CD4-positive, alpha-beta T cell treated with Interleukin-10 for 1 hour (primary cell): ENCODE data around the gene SAG.
"Not testable (repeated sequence)": the region's sequence is repeated elsewhere in the genome, so short reads cannot be mapped to it uniquely, and the experiment has no call there.

Source experiments
- DNase-seq: peaks from one replicate; pipeline ENCODE4 v3.0.0-alpha.2; 2020

SAG gene

DNA sequence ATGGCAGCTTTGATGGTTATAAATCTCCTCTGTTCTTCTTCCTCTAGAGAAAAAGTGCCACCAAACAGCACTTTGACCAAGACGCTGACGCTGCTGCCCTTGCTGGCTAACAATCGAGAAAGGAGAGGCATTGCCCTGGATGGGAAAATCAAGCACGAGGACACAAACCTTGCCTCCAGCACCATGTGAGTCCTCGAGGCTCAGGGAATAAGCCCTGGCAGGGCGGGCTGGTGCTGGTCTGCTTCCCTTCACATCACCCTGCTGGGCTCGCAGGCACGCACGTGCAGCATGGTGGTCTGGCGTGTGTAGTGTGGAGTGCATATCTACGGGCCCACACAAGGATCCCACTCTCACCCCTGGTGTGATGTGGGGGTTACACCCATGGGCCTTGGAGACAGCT lies 27.3 kb downstream of the SAG start:
- no peak for DNase-seq

DNA sequence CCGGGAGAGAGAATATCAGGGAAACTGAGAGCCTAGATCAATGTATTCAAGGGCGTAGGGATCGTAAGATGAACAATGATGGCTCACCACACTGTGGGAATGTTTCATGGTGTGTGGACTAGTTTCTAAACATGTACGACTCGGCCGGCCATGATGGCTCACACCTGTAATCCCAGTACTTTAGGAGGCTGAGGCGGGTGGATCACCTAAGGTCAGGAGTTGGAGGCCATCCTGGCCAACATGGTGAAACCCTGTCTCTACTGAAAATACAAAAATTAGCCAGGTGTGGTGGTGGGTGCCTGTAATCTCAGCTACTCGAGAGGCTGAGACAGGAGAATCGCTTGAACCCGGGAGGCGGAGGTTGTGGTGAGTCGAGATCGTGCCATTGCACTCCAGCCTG lies 28.5 kb downstream of the SAG start:
- not testable (repeated sequence) for DNase-seq

DNA sequence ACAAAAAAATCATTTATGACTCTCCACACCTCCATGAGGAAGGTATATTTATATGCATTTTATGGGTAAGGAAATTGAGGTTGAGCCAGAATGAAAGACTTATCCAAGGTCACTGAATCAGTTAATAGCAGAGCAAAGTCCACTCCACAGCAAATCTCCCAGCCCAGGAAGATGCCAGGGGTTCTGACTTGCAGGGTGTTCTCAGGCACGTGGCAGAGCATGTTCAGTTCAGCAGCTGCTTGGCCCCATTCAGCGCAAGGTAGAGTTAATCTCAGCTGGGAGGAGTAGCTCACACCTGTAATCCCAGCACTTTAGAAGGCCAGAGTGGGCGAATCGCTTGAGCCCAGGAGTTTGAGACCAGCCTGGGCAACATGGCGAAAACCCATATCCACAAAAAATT lies 28.9 kb downstream of the SAG start:
- no peak for DNase-seq

- DNase-seq: no peak
These were observed 30.4 kb downstream of the SAG start for GRCh38 chr2:233338046-233338445.

DNA sequence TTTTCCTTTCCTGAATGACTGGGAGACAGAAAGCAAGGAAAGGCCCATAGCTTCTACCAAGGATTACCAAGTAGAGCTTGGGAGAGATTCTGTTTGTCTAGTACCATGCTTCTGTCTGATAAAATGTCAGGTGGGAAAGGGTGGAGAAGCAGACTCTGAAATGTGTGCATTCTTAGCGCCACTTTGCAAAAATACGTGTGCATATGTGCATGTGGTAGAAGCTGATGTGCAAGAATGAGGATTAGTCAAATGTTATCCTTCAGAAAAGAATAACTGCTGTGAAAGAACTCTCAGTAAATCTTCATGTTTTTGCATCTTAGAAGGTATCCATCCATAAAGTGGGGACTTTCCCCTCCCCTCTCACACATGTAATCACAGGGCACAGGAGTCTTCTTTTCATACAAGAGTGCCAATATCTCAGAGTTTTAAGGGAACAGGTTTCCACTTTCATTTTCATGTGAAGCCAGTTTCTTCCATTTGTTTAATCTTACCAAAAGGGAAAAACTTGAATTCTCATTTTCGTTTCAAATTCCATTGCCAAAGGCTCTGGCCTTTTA lies 31.3 kb downstream of the SAG start:
- no peak for DNase-seq

DNA sequence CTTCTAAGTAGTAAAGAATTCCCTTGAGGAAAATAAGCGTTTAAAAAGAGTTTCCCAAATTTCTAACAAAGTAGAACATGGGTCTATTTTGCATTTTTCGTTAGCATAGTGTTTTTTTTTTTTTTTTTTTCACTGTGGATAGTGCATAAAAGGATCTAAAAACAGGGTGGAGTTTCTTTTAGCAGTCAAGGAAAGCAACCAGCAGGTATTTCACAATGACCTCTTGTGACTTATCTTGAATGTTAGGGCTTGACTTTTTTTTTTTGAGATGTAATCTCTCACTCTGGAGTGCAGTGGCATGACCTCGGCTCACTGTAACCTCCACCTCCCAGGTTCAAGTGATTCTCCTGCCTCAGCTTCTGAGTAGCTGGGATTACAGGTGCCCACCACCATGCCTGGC lies 31.8 kb downstream of the SAG start:
- DNase-seq: no peak

DNA sequence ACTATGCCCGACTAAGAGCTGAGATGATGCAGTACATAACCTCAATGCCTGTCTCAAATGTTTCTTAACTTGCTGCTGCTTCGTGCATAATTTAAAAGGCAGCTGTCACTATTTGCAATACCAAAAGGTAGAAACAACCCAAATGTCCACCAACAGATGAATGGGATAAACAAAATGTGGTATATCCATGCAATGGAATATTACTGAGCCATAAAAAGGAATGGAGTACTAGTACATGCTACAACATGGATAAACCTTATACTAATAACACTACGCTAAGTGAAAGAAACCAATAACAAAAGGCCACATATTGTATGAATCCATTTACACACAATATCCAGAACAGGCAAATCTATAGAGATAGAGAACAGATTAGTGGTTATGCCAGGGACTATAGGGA lies 33.7 kb downstream of the SAG start:
- no peak for DNase-seq

- DNase-seq: no peak
These were observed 34.7 kb downstream of the SAG start for GRCh38 chr2:233342301-233342700.

GRCh38 chr2:233343171-233343705 lies 35.6 kb downstream of the SAG start:
- no peak for DNase-seq

- DNase-seq: no peak
These were observed 38.8 kb downstream of the SAG start for GRCh38 chr2:233346376-233346775.

GRCh38 chr2:233346930-233347329 lies 39.3 kb downstream of the SAG start:
- no peak for DNase-seq

DNA sequence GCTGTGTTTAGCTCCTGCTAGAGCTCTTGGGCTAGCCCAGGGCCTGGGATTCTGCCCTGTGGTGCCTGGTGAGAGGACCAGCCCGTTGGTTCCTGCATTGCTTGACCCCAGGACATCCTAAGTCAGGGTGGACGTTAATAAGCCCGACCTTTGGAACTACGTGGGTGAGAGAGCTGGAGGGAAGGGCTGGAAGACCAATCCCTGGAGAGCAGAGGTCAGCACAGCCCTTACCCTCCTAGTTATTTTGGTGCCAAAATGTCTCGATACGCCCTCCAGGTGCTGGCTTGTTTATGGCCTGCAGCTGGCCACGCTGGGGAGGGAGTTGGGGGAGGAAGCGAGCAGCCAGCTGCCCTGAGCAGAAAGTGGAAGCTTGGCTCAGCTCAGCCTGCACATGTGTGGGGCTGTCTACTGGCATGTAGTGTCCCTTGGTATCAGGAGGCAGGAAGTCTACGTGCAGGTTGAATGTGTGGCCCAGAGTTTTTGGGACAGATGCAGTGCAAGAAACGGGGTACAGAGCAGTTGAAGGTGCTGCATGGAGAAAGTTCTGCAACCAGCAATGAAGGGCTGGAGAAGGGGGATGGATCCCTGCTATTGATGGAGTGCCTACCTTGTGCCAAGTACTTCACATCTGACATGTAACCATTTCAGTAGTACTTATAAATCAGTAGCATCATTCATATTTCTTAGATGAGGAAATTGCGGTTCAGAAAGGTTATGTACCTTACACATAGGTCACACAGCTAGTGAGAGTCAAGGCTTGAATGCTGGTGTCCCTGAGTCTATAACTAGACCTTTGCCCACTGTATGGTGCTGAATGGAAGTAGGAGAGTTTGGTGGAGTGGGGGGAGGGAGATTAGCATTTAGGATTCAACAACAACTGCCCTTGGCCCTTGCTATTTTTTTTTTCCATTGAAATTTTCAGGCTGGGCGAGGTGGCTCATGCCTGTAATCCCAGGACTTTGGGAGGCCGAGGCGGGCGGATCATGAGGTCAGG lies 41.7 kb downstream of the SAG start:
- no peak for DNase-seq

DNA sequence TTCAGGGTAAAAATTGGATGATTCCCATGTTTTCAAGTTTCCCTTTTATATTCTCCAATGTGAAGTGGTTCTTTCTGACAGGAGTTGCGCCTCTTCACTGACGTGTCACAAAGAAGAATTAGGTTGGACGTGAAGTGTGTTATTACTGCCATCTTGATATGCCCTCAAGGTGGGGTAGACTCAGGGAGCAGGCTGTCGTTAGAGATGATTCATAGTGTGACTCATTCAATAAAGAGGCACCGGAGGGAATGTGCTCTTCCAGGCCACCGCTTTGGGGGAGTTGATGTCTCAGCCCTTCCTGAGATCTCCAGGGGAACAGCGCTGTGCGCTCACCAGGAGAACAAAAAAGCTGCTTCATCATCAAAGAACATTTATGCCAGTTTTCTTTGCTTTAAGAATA lies 43.1 kb downstream of the SAG start:
- DNase-seq: no peak

- DNase-seq: no peak
These were observed 43.8 kb downstream of the SAG start for GRCh38 chr2:233351423-233351822.

GRCh38 chr2:233352141-233352842 lies 44.7 kb downstream of the SAG start:
- no peak for DNase-seq

DNA sequence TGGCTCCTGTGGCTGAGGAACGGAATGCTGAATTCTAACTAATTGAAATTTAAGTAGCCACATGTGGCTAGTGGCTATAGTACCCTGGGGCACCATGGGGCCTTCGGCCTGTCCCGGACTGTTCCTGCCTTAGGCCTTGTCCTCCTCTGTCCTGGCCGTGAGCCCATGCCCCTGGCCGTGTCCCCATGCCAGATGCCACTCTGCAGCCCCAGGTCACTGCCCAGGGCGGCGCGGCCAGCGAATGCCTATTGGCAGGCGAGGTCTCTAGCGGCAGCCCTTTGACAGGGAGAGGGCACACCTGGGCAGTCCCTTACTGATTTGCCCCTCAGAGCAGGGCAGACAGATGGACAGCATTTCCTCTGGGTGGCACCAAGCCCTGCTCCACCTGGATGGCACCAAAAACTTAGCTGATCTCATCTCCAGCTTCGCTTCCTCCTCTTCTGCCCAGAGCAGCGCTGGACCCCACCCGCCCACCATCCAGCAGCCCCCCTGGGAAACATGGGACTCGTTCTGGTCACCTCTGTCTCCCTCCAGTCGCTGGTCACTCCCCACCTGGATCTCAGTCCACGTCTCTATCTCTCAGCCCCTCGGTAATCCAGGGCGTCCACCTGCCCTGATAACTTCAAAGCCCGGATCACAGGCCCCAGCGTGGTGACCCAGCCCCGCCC lies 45.6 kb downstream of the SAG start:
- no peak for DNase-seq

DNA sequence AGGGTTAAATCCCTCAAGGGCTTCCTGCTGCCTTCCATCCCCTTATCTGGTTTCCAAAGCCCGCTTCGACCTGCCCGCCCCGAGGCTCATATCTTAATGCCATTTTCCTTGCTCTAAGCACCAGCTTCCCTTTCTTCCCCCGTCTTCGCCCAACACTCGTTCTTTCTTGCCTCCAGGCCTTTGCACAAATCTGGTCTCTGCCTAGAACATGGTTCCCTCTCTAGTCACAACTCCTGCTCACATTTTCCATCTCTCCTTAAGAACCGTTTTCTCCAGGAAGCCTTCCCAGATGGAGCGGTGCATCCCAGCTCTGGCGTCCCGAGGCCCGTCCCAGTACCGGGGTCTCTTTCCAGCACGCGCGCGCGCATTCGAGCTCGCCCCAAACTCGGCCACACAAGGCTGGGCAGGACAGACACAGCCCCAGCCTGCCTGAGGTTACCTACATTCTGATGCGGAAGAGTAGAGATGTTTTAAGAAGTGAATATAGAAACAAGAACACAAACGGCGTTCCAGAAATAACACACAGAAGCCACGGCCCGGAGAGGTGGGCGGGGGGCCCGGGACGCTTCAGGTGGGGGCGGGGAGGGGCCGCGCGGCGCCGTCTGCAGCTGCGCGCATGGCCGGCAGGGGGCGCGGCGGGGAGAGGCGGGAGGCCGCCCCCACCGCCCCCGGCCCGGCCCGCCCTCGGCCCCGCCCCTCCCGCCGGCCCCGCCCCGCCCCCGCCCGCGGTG lies 46.3 kb downstream of the SAG start, which contains the start of gene DGKD:
DGKD (plus strand) TSS at position 726 of the 731 bp plus-strand sequence. CDS start 25 bp downstream, outside the sequence.
- DNase-seq: peak; percentile 81

DNA sequence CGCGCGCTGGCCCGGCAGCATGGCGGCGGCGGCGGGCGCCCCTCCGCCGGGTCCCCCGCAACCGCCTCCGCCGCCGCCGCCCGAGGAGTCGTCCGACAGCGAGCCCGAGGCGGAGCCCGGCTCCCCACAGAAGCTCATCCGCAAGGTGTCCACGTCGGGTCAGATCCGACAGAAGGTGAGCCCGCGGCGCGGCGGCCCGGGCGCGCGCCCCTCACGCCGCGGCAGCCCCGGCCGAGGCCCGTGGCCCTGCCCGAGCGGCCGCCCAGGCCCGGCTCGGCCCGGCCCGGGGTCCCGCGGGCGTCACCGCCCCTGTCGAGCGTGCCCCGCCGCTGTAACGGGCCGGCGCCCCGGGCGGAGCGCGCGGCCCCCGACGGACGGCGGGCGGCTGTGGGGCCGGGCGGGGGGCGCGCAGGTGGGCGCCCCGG lies 46.9 kb downstream of the SAG start:
- no peak for DNase-seq

DNA sequence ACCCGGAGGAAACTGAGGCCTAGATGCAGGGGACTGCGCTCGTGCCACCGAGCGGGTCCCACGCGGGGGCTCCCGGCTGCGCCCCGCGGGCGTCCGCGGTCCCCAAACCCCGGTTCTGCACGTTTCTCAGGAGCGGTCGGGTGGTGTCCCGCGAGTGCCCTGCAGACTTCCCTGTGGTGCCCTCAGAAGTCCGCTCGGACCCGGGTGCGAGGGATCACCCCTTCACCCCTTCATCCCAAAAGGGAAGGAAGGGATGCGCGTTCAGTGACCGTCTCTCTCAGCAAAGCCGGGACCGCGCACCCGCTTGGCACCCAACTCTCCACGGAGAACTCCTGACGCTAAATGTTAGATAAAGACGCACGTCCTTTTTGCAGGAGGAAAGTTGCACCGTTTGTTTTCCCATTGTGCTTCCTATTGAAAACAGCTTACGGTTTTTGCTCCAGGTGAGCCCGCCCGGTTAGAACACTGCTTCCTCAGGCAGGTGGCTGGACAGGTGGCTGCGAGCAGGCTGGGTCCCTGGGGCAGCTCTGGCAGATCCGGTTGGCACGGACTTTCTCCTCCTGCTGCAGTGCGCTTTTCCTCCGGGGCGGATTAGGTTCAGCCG lies 47.5 kb downstream of the SAG start:
- no peak for DNase-seq

DNA sequence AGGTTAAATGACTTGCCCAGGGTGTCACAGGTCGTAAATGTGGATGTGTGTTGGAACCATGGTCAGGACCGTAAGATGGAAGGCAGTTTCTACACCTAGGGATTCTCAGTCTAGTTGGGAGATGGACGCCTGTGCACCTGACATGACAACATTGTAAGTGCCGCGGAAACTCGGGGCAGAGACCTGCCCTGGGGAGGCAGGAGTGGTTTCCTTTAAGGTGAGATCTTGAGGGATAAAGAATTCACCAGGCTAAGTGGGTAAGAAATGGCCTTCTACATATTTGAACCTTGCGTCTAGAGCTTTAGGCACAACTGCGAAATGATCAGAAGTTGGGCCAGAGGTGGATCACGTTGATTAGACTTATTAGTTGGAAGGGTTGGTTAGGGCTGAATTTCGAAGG lies 48.3 kb downstream of the SAG start:
- DNase-seq: no peak

DNA sequence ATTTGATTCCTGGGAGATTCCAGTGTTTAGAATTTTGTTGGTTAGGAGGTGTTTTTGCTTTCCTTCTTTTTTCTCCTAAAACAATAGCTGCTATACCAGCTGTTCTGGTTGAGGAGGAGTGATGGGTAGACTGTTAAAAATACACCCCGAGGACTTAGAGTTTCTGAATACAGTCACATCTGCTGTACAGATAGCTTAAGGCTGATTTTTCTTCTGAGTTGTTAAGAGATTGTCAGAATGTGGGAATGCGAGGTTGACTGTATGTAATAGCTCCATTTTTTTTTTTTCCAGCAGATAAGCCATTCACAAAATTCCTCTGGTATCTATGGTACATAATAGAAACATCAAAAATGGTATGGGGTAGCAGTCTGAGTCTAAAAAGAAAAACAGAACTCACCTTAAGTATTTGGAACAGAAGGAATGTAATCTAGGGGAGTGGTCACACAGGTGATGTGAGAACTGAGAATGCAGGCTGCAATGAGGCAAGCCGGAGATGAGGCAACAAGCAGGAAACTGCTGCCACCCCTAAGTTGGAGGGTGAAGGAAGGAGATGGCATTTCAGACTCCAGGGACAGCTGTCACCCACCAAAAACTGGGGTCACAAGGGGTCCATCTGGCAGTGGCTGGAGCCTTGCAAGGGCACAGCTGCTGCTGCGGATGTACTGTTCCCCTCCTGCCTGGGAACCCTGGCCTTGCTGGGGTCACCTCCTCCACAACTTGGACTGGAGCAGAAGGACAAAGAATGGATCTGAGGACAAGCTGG lies 49.1 kb downstream of the SAG start:
- no peak for DNase-seq
